DND-41 (cell line): Measurements from ENCODE around the gene WRAP73.

Experiments
- CTCF ChIP-seq: IDR thresholded peaks from 2 replicates; pipeline ENCODE4 v1.5.1; 2012; ENCODE audit warnings: borderline replicate concordance, low read length, moderate library complexity, mild to moderate bottlenecking; ENCODE audit not compliant: poor library complexity, severe bottlenecking; ENCODE audit errors: extremely low read depth
- EZH2 ChIP-seq: IDR thresholded peaks from 3 replicates; pipeline ENCODE4 v1.6.1; 2012; ENCODE audit warnings: borderline replicate concordance, low read depth, mild to moderate bottlenecking, moderate library complexity, low read length, inconsistent platforms; ENCODE audit not compliant: severe bottlenecking

- TF ChIP-seq CTCF, result no peak
- TF ChIP-seq EZH2, result no peak
Observed at GRCh38 chr1:3641816-3642215, 8.1 kb downstream of the WRAP73 start.
